Lung (tissue), 12 donors: ENCODE results near the gene FAM13A. TPM values are rescaled to one million over a fixed set of nuclear protein-coding genes. Genes with fewer than 3 reads are reported as not detected.

Experiments used
- ATAC-seq: fragments of 200-7000 bp; cut with Tn5 transposase; one replicate; pipeline ENCODE4 v1.9.1; 2020; ENCODE audit warnings: moderate number of reproducible peaks; ENCODE audit not compliant: insufficient read depth, low FRiP score
- DNase-seq, 3 donors: peaks; one replicate each; pipeline ENCODE4 v3.0.0-alpha.2; 2013 to 2017
- H3K27ac ChIP-seq, 2 donors: one replicate each; pipeline ENCODE4 v1.5.1; 2013; ENCODE audit warnings: mild to moderate bottlenecking in 2 of 2, moderate library complexity in 2 of 2, control low read depth in 1 of 2, inconsistent platforms in 1 of 2, low read depth in 1 of 2, low read length in 1 of 2
- H3K27me3 ChIP-seq, 3 donors: one replicate each; pipeline ENCODE4 v1.5.1; 2013; ENCODE audit warnings: low read length in 2 of 3; ENCODE audit not compliant: control insufficient read depth in 3 of 3, insufficient read depth in 3 of 3
- H3K36me3 ChIP-seq, 4 donors: one replicate each; pipeline ENCODE4 v1.5.1; 2013; ENCODE audit warnings: low read length in 4 of 4, mild to moderate bottlenecking in 1 of 4, moderate library complexity in 1 of 4; ENCODE audit not compliant: control insufficient read depth in 4 of 4, insufficient read depth in 4 of 4
- H3K4me1 ChIP-seq, 5 donors: one replicate each; pipeline ENCODE4 v1.5.1; 2013; ENCODE audit warnings: low read length in 5 of 5, mild to moderate bottlenecking in 2 of 5, moderate library complexity in 1 of 5; ENCODE audit not compliant: control insufficient read depth in 5 of 5, insufficient read depth in 5 of 5
- H3K4me3 ChIP-seq: one replicate; pipeline ENCODE4 v1.5.1; 2013; ENCODE audit warnings: mild to moderate bottlenecking, control low read depth, moderate library complexity
- H3K9ac ChIP-seq, 2 donors: one replicate each; pipeline ENCODE4 v1.5.1; 2013; ENCODE audit warnings: low read length in 2 of 2, control low read depth in 1 of 2; ENCODE audit not compliant: insufficient read depth in 1 of 2
- H3K9me3 ChIP-seq, 4 donors: one replicate each; pipeline ENCODE4 v1.5.1; 2013; ENCODE audit warnings: low read length in 3 of 4, mild to moderate bottlenecking in 1 of 4, moderate library complexity in 1 of 4; ENCODE audit not compliant: control insufficient read depth in 4 of 4, insufficient read depth in 3 of 4
- CTCF ChIP-seq: IDR thresholded peaks from 2 replicates; pipeline ENCODE4 v1.5.1; 2012; ENCODE audit warnings: mild to moderate bottlenecking; ENCODE audit errors: control extremely low read depth, extremely low read depth
- WGBS, 2 donors: extraction: QIAGEN DNeasy Blood & Tissue Kit; methylation state at CpG; one replicate each; pipeline ENCODE4 v1.1.7; 2013; 5-methylcytosine and 5-hydroxymethylcytosine counted together
- polyA plus RNA-seq, 2 donors: library from polyadenylated mRNA; stranded (reverse); fragments of 200-250 nt; gene quantifications; one replicate each; pipeline ENCODE4 v1.2.1, GENCODE V29; 2013
- total RNA-seq, 2 donors: library from RNA; depleted of rRNA in 1 of 2; stranded (reverse); fragments of >200 nt in 1 of 2; gene quantifications; one replicate each; pipeline ENCODE4 v1.2.1, GENCODE V29; 2014 to 2021
- donor health status: control.
- donor health status: control.
- donor health status: Bipolar disorder and iron deficiency.
- donor health status: healthy.
- donor health status: DM: yes; HTN: yes; CAD: no.

Gene FAM13A
- total and polyA plus RNA-seq, 4 donors: 9.2 to 122 (median 29.3) TPM

- 35 to 36% methylated on average over 2 of the region's 2 CpGs for WGBS, 2 donors
- DNase-seq: peak in 2 of 3 donors; percentile 58 to 70
- peaks cover 0 to 4% (median 0%) of the 10 kb centered on the region in 5 donors for H3K4me1 ChIP-seq
- H3K9ac ChIP-seq: peak overlapping the region in 1 of 2 donors; percentile 19
- H3K36me3 ChIP-seq: peaks cover 0 to 3% (median 2%) of the 10 kb centered on the region in 4 donors
- no peak overlapping the region for H3K27ac ChIP-seq
- no peak for TF ChIP-seq CTCF
- ATAC-seq: peak; percentile 78
- no peaks in the 10 kb centered on the region for H3K9me3 ChIP-seq
- H3K27me3 ChIP-seq: no peaks in the 10 kb centered on the region
- no peak overlapping the region for H3K4me3 ChIP-seq
These were observed 93.2 kb downstream of the FAM13A start for GRCh38 chr4:88963817-88964216.

- peaks cover 0 to 6% (median 2%) of the 10 kb centered on the region in 5 donors for H3K4me1 ChIP-seq
- ATAC-seq (no peak), DNase-seq (no peak)
- H3K27ac ChIP-seq: no peak overlapping the region
- no peaks in the 10 kb centered on the region for H3K27me3 ChIP-seq
- H3K36me3 ChIP-seq: peaks cover 0 to 3% (median 0%) of the 10 kb centered on the region in 4 donors
- no peak overlapping the region for H3K9ac ChIP-seq
- peaks cover 0 to 2% (median 0%) of the 10 kb centered on the region in 4 donors for H3K9me3 ChIP-seq
- TF ChIP-seq CTCF: no peak
- WGBS, 2 donors: 97 to 100% methylated on average over 2 of the region's 2 CpGs
- H3K4me3 ChIP-seq: no peak overlapping the region
These were observed 94.6 kb downstream of the FAM13A start for GRCh38 chr4:88962396-88962795.

- no peaks in the 10 kb centered on the region for H3K27me3 ChIP-seq
- peaks cover 0 to 2% (median 0%) of the 10 kb centered on the region in 4 donors for H3K9me3 ChIP-seq
- ATAC-seq (no peak), DNase-seq (peak in 1 of 3 donors; percentile 24)
- 23 to 44% methylated on average over 1 of the region's 1 CpG for WGBS, 2 donors
- peaks cover 0 to 3% (median 0%) of the 10 kb centered on the region in 4 donors for H3K36me3 ChIP-seq
- TF ChIP-seq CTCF: no peak
- H3K4me3 ChIP-seq: no peak overlapping the region
- no peak overlapping the region for H3K27ac ChIP-seq
- peaks cover 0 to 6% (median 2%) of the 10 kb centered on the region in 5 donors for H3K4me1 ChIP-seq
- no peak overlapping the region for H3K9ac ChIP-seq
These were observed 96.4 kb downstream of the FAM13A start for GRCh38 chr4:88960576-88960975.

GRCh38 chr4:88958080-88958479 is 98.9 kb downstream of the FAM13A start:
- Histone ChIP-seq H3K4me3 (no peak overlapping the region), H3K9ac (no peak overlapping the region), H3K9me3 (peaks cover 0 to 2% (median 0%) of the 10 kb centered on the region in 4 donors), H3K27ac (peak overlapping the region in 1 of 2 donors; percentile 20), H3K36me3 (no peaks in the 10 kb centered on the region), H3K27me3 (no peaks in the 10 kb centered on the region), H3K4me1 (peaks cover 0 to 6% (median 0%) of the 10 kb centered on the region in 5 donors)
- ATAC-seq: no peak
- DNase-seq: no peak
- no peak for TF ChIP-seq CTCF
- 68 to 90% methylated on average over 3 of the region's 3 CpGs for WGBS, 2 donors
